HUES6 (cell line): ENCODE measurements around the gene PRRT2.

Experiments used
- H3K27ac ChIP-seq: 2 replicates; pipeline ENCODE4 v1.7.0; 2013; ENCODE audit warnings: low read depth, mild to moderate bottlenecking, low read length, inconsistent platforms
- H3K27me3 ChIP-seq: 2 replicates; pipeline ENCODE4 v1.6.1; 2013; ENCODE audit warnings: low read length; ENCODE audit not compliant: control insufficient read depth, insufficient read depth
- H3K36me3 ChIP-seq: 2 replicates; pipeline ENCODE4 v1.6.1; 2013; ENCODE audit warnings: low read length; ENCODE audit not compliant: control insufficient read depth, insufficient read depth
- H3K4me1 ChIP-seq: 2 replicates; pipeline ENCODE4 v1.6.1; 2013; ENCODE audit warnings: low read length; ENCODE audit not compliant: control insufficient read depth, insufficient read depth
- H3K4me3 ChIP-seq: 2 replicates; pipeline ENCODE4 v1.5.1; 2013; ENCODE audit warnings: low read depth, low read length
- H3K9ac ChIP-seq: one replicate; pipeline ENCODE4 v1.6.1; 2013; ENCODE audit warnings: mild to moderate bottlenecking, low read length
- H3K9me3 ChIP-seq: 2 replicates; pipeline ENCODE4 v1.6.1; 2013; ENCODE audit warnings: low read depth, low read length; ENCODE audit not compliant: control insufficient read depth, insufficient read depth

The PRRT2 gene

DNA sequence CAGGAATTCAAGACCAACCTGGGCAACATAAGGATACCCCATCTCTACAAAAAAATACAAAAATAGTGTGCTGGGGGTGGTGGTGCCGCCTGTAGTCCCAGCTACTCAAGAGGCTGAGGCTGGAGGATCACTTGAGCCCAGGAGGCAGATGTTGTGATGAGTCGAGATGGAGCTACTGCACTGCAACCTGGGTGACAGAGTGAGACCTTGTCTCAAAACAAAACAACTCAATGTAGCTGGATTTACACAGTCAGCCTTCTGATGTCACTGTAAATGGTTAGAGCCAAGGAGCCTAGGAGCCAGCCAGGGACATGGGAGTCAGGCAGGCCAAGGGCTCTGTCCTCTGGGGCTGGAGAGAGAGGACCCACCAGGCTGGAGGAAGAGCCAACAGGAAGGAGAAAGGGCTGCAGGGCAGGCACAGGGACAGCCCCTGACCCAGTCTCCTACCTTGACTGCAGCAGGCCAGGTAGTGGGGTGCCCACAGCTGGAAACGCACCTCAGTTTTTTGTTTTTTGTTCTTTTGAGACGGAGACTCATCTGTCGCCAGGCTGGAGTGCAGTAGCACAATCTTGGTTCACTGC is 42.6 kb downstream of the PRRT2 start:
- Histone ChIP-seq H3K27ac (no peak overlapping the region), H3K36me3 (peaks cover 15% of the 10 kb centered on the region), H3K27me3 (no peaks in the 10 kb centered on the region), H3K9ac (no peak overlapping the region), H3K4me3 (no peak overlapping the region), H3K9me3 (no peaks in the 10 kb centered on the region), H3K4me1 (peaks cover 3% of the 10 kb centered on the region; the same call in 1 of the 2 replicates)

DNA sequence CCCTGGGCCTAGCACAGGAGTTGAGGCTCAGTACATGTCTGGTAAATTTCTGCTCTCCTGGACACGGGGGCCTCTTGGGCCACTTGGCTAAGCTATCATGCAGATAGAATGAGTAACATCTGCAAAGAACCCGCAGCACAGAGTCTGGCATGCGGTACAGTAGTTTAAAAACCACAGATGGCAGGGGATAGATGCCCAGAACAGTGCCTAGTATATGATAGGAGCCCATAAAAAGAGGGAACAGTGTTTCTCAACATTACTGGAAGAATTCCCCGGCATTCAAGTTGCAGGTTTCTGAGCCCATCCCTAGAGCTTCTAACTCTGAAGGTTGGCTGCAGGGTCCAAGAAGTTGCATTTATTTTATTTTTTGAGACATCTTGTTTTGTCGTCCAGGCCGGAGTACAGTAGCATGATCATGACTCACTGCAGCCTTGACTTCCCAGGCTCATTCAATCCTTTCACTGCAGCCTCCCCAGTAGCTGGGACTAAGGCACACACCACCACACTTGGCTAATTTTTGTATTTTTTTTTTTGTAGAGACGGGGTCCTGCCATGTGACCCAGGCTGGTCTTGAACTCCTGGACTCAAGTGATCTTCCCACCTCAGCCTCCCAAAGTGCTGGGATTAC is 45.3 kb downstream of the PRRT2 start:
- Histone ChIP-seq H3K4me1 (peaks cover 3% of the 10 kb centered on the region; the same call in 1 of the 2 replicates), H3K4me3 (no peak overlapping the region), H3K27ac (no peak overlapping the region), H3K9ac (no peak overlapping the region), H3K9me3 (no peaks in the 10 kb centered on the region), H3K36me3 (peaks cover 30% of the 10 kb centered on the region), H3K27me3 (no peaks in the 10 kb centered on the region)

DNA sequence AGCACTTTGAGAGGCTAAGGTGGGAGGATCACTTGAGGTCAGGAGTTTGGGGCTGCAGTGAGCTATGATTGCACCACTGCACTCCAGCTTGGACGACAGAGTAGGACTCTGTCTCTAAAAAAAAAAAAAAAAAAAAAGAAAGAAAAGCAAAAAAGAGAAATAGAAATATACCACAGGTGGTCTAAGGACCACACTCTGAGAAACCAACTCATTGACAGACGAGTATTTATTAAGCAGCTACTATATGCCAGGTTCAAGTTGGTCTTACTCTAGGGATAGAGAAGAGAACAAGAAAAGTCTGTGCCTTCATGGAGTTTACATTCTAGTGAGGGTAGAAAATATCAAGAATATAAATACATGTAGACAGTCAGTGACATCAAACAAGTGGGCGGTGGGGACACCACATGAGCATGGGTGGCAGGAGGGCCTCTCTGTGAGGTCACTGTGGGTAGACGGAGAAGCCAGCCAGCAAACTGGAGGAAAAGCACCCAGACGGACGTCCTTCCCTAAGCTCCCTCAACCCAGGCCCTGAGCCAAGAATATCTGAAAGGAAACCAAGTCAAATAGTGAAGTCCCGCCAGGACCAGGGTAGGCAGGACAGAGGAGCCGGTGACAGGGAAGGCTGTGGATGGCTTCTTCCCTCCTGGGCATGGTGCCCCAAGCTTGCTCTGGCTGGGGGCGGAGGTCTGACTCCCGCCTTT is 46.3 kb downstream of the PRRT2 start:
- H3K27me3 ChIP-seq: no peaks in the 10 kb centered on the region
- peaks cover 3% of the 10 kb centered on the region; the same call in 1 of the 2 replicates for H3K4me1 ChIP-seq
- no peak overlapping the region for H3K27ac ChIP-seq
- peaks cover 30% of the 10 kb centered on the region for H3K36me3 ChIP-seq
- H3K4me3 ChIP-seq: no peak overlapping the region
- H3K9ac ChIP-seq: no peak overlapping the region
- H3K9me3 ChIP-seq: no peaks in the 10 kb centered on the region

DNA sequence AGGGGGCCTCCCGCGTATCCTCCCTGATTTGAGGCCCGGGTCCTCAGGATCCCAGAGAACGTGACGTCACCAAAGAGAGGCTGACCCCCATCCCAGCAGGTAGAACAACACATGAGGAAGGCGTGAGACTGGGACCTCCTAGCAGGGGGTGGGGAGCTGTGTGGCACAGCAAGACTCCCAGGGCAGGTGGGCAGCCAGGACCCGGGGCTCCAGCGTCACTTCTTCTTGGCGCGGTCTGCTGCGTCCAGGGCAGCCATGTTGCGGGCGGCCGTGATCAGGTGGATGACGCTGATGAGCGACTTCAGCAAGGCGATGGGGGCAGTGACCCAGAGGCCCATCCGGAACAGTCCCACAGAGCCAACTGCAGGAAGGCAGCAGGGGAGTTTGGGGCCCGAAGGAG is 47.0 kb downstream of the PRRT2 start:
- Histone ChIP-seq H3K4me3 (no peak overlapping the region), H3K9me3 (no peaks in the 10 kb centered on the region), H3K4me1 (peaks cover 6% of the 10 kb centered on the region), H3K36me3 (peaks cover 30% of the 10 kb centered on the region), H3K27ac (no peak overlapping the region), H3K9ac (no peak overlapping the region), H3K27me3 (no peaks in the 10 kb centered on the region)

DNA sequence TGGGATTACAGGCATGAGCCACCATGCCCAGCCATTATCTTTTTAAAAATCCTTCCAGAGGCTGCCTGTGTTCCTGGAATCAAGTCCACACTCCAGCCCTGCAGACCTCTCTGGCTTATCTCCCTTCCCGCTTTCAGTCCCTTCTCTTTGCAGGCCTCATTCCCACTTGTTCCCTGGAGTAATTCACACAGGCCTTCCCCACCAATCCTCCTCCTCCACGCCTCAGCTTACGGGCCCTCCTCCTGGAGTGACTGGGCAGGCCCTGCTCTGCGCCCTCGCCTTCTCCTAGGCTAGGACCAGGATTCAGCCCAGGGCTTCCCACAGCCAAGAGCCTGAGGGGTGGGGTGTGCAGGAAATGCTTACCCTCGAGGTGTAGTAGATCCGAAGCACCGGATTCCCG is 48.2 kb downstream of the PRRT2 start:
- peaks cover 30% of the 10 kb centered on the region for H3K36me3 ChIP-seq
- no peaks in the 10 kb centered on the region for H3K9me3 ChIP-seq
- H3K27ac ChIP-seq: no peak overlapping the region
- H3K27me3 ChIP-seq: no peaks in the 10 kb centered on the region
- no peak overlapping the region for H3K9ac ChIP-seq
- no peak overlapping the region for H3K4me3 ChIP-seq
- peaks cover 9% of the 10 kb centered on the region for H3K4me1 ChIP-seq

DNA sequence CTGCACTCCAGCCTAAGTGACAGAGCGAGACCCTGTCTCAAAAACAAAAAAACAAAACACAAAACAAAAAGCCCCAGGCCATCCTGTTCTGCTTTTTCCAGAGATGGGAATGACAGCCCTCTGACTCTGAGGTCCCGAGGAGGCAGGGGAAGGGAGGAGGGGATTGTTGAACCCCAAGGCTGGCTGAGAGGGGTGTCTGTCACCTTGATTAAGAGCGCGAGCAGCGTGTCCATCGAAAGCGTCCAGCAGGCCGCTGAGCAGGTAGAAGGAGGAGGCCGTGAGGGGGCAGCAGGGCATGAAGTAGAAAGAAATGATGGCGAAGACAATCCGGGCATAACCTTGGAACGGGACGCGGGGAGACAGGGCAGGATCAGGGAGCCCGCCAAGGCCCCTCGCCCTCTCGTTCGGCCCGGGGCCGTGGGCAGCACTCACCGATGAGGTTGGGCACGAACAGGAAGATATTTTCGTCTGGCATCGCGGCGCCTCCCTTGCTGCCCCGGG is 50.4 kb downstream of the PRRT2 start:
- Histone ChIP-seq H3K9me3 (no peaks in the 10 kb centered on the region), H3K4me1 (peaks cover 9% of the 10 kb centered on the region), H3K4me3 (peak overlapping the region; percentile 97), H3K27me3 (no peaks in the 10 kb centered on the region), H3K36me3 (peaks cover 30% of the 10 kb centered on the region), H3K9ac (peak overlapping the region; percentile 99), H3K27ac (no peak overlapping the region; the same call in 1 of the 2 replicates)

DNA sequence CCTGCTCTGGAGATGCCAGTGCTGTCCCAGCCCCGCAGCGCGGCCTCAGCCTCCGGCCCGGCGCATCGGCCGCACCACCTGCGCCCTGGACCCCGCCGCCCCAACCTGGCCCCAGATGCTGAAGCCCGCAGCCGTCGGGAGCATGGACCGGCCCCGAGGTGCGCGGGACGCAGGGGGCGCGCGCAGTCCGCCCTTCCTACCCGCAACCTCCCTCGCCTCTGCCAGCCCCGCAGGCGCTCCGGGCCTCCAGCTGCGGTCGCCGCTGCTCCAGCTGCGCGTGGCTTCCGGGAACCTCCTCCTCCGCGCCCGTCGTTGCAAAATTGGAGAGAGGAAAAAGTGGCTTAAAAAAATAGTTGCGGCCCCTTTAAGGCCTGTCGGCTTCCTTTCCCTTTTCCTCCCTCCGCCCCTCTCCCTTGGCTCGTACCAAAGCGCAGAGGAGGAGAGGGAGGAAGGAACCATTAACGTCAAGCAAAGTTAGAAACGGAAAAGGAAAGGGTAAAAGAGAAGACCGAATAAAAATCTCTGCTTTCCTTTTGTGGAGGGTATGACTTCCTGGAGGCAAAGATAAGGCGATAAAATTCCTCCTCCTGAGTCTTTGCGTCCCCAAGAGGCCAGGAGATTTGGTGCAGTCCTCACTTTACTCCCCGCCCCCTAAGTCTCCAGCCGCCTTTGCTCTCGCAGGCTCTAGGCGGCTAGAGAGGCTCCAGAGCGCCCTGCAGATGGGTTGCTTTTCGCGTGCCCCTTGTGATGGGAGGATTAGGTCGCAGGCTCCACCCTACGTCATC is 51.1 kb downstream of the PRRT2 start, which contains the start of gene CDIPT:
Gene CDIPT, minus strand, starts transcription at position 343 of the 785 bp plus-strand sequence. CDS start 369 bp downstream, outside the sequence.
- no peaks in the 10 kb centered on the region for H3K27me3 ChIP-seq
- peak within 1 kb of the TSS; percentile 99 for H3K9ac ChIP-seq
- H3K4me1 ChIP-seq: peaks cover 9% of the 10 kb centered on the region
- peaks cover 30% of the 10 kb centered on the region for H3K36me3 ChIP-seq
- peak within 1 kb of the TSS; percentile 97 for H3K4me3 ChIP-seq
- peak within 1 kb of the TSS; percentile 99 for H3K27ac ChIP-seq
- no peaks in the 10 kb centered on the region for H3K9me3 ChIP-seq

DNA sequence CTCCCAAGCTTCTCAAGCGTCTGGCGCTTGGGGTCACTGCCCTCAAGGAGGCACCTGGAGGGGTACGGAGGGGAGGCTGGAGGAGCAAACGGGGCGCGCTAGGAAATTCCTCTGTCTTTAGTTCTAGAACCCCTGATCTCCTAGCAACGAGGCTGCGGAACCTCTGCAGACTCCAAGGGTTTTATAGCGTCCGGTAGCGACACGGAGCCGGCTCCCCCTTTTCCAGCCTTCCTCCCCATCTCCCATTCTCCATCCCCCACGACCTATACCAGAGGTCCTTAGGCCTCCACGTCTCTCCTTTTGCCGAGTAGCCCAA is 51.6 kb downstream of the PRRT2 start:
- Histone ChIP-seq H3K27ac (peak overlapping the region; percentile 99; the same call in 1 of the 2 replicates), H3K27me3 (no peaks in the 10 kb centered on the region), H3K4me3 (peak overlapping the region; percentile 97), H3K4me1 (peaks cover 9% of the 10 kb centered on the region), H3K36me3 (peaks cover 25% of the 10 kb centered on the region), H3K9me3 (no peaks in the 10 kb centered on the region), H3K9ac (peak overlapping the region; percentile 1)

DNA sequence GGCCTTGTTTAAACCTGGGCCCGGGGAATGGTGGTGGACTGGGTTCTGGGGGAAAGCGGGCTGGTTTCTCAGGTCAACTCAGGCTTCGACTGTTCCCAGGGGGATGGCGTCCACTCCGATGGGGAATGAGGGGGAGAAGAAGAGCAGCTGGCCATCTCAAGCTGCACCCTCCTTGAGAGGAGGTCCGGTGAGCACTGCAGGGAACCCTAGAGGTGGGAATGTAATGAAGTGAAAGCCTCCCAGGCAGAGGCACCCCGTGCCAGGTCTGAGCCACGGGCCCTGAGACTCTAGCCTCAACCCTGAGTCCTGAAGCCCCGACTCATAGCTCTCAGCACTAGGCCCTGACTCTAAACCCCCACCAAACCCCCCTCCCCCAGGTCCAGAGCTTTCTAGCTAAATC is 52.2 kb downstream of the PRRT2 start:
- Histone ChIP-seq H3K4me3 (no peak overlapping the region), H3K27ac (no peak overlapping the region), H3K9me3 (no peaks in the 10 kb centered on the region), H3K36me3 (peaks cover 19% of the 10 kb centered on the region), H3K9ac (no peak overlapping the region), H3K27me3 (no peaks in the 10 kb centered on the region), H3K4me1 (peaks cover 9% of the 10 kb centered on the region)
